GM19025 (cell line): Measurements from ENCODE around the gene PDZD2.

Experiments
- ATAC-seq: cut with Tn5 transposase; IDR thresholded peaks from one replicate; pipeline ENCODE4 v1.9.1; 2021; ENCODE audit warnings: mild to moderate bottlenecking, low read depth, moderate library complexity; ENCODE audit not compliant: unreplicated experiment

The PDZD2 gene

DNA sequence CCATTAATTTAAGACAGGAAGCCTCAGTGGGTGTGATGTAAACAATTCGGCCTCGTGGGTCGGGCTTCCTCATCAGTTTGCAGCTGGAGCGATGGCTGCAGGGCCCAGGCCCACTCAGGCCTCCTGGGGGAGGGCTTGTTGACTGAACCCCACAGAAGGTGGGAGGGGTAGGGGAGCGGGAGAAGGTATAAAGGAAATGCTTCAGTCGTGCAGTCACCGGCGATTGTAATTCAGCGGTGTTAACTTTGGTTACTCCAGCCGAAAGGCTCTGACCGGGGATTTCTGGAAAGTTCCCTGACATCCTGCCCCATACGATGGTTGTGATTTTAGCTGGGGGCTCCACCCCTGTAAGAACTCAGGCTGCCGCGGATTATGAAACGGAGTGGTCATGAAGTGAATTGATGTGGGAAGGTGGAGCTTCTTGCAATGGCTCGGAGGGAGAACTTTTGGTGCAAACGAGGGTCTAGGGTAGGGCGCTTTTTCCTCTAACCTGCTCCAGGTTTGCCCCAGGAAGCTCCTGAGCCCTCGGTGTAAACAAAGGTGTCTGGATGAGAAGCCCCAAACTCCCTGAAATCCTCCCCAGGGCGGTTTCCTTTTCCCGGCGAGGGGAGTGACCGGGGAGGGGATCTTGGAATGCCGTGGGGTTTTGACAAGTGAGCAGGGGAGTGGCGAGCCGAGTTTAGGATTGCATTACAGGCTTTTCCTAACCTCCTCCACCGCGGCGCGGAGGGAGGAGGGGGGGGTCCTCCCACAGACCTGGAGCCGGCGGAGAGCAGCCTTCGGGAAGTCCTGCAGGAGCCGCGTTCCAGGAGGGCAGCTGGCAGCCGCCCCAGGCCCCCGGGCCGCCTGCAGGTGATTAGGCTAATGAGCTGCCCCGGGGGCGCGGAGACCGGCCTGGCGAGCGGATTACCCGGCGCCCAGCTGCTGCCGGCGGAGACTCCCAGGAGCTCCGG, 215.5 kb downstream of the PDZD2 start:
- ATAC-seq = no peak

DNA sequence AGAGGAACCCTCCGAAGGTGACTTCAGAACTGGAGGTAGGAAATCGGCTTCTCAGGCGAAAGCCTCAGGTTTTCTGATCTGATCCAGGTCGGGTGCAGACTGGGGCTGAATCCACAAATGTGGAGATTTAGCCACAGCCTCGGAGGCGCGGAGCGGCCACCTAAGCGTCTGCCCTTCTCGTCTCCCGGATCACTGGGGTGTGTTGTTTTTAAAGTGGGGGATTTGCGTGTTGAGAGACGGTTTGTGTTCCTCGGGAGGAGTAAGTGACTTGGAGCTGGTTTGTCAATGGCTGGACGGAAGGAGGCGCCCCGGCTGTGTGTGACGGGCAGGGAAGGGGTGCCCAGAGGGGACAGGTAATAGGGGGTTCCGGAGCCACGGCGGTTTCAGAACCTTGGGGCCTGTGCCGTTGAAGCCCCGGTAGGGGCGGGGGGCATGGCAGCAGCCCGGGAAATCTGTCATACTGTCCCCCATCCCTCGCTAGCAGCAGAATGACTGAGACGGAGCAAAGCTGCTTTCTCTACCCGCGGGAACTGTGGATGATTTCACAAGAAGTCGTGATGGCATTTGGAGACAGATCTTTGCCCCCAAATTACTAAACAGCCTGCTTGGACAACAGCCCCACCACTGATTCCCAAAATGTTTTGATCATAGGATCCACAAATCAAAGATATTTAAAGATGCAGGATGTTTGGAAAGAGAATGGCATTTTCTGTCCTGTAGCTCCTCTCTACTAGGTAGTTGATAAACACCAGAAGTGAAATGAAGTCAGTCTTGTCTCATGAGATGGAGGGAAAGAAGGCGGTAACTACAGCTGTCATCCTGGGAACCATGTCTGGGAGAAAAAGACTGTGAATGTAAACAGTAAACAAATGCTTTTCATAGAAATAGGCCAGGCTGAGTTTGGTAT, 216.5 kb downstream of the PDZD2 start:
- no peak for ATAC-seq

DNA sequence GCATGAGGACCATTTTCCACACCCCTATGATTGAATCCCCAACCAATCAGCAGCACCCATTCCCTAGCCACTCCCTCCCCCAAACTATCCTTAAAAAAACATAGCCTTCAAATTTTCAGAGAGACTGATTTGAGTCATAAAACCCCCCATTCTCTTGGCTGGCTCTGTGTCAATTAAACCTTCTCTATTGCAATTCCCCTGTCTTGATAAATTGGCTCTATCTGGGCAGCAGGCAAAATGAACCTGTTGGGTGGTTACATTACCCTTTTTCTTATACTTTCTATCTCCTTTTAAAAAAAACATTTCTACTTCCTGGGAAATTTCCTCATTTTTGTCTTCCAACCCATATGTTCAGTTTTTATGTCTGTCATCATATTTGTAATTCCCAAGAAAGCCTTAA, 220.2 kb downstream of the PDZD2 start:
- no peak for ATAC-seq

DNA sequence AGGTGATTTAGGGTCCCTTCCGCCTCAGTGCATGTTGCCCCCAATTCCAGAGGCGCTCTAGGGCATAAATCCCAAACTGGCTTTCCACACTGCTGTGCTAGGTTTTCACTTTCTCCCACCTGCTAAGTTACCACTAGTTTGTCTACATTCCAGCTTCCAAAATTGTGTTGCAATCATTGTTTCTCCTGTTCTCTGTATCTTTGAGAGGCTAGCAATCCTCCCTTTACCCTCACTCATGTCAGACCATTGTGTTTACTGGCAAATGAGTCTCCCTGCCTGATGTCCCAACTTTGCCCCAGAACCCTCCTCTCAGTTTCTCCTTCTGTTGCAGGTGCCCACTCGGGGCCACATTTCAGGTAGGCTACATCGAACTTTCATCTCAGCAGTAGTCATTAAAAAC, 221.3 kb downstream of the PDZD2 start:
- ATAC-seq = no peak

DNA sequence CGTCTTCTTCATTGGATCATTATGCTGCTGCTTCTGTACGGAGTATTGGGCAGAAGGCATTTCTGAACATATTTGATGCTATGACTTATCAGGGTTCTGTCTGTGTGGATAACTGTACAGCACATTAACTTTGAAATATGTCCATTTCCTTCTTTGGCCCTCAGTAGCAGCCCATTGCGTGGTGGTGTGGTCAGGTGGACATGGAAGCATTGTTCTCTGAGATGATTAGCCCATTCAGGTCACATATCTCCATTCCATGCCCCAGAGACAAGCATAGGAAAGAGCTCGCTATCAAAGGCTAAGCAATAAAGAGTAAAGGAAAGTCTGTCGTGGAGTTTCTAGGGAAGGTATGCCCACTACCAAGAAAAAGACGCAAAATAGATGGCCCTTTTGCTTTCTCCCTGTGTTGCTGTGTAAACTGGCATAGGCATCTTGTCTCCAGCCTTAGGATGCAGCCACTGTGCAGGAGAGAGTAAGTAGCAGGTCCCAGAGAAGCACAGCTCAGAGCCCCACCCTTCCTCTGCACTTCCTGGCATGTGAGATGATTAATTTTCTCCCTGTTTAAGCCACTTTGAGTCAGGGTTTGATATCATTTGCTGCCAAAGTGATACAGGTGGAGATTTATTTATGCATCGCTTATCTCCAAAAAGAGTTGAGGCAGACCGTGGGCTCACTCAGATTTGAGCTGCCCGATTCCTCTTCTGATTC, 221.9 kb downstream of the PDZD2 start:
- ATAC-seq = no peak

DNA sequence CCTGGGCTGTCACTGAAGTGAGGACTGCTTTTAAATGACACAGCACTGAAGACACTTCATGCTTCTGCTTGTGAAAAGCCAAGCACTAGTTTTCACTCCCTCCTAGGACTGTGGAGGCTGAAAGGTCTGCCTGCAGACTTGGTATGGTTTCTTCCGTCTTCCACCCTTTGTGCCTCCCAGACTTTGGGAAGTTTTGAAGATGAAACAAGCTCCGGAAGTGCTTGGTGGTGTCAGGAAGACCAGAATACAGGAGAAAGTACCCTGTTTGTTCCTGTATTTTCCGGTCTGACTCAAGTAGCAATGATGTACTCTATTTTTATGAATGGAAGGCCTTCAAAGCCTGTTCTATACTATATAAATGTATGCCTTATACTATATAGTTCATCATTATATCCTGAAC, 222.7 kb downstream of the PDZD2 start:
- no peak for ATAC-seq

DNA sequence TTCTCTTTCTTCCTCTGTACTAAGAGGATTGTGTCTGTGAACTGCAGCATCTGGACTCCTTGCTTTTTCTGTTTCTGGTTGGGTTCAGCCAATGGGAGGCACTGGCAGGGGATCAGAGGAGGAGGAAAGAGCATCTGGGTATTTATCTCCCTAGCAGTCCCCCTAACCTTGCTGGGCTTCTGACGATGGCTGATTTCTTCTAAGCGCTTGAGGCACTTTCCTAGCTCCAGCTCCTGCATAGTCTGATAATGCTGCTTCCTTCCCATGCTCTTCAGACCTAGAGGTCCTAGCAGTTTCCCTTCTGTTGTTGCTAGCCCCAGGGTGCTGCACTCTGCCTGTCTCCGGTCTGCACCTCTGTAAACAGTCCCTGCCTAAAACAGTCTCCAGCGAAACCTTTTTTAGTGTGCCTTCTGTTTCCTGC, 225.1 kb downstream of the PDZD2 start:
- ATAC-seq = no peak

DNA sequence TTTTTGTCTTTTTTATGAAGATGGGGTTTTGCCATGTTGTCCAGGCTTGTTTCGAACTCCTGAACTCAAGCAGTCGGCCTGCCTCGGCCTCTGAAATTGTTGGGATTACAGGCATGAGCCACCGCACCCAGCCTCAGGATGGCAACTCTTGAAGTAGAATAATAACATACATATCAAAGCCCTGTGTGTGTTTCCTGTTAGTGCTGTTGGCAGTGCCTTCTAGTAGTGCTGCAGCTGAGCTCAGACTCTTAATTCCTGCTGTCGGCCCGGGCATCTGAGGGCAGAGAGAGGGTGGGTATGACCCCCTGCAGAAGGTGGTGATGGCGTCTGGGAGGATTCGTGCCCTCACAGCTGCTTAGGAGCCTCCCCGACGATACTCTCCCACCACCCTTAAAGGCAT, 227.2 kb downstream of the PDZD2 start:
- no peak for ATAC-seq

DNA sequence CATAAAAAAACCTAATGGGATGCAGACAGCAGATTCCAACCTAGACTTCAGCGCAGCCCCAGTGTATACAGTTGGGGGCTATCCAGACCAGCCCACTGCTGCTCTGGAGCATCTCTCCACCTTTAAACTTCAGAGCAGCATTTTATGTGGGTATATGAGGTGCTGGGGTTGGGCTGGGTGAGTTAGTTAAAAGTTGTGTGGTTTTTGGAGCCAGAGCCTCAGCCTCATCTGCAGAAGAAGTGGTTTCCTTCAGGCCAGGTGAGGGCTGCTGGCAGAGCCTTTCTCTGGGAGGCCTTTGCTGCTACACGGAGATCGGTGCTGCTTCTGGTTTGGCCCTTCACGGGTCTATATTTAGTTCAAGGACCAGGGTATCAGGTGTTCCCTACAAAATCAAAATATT, 228.3 kb downstream of the PDZD2 start:
- no peak for ATAC-seq

DNA sequence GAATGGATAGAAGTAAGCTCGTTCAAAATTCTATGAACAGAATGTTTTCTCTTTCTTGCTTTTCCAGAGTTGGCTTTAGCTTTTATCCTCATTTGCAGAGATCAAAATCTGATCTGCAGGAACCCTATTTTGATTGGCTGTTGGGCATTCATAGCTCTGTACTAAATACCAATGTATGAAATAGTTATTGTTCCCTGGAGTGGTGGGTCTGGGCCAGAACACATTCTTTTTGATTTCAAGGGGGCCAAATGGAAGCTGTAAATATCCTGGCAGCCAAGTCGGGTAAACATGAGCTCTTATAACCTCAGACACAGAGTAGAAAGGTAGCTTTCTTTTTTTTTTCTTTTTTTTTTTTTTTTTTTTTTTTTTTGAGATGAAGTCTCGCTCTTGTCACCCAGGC, 241.5 kb downstream of the PDZD2 start:
- no peak for ATAC-seq

DNA sequence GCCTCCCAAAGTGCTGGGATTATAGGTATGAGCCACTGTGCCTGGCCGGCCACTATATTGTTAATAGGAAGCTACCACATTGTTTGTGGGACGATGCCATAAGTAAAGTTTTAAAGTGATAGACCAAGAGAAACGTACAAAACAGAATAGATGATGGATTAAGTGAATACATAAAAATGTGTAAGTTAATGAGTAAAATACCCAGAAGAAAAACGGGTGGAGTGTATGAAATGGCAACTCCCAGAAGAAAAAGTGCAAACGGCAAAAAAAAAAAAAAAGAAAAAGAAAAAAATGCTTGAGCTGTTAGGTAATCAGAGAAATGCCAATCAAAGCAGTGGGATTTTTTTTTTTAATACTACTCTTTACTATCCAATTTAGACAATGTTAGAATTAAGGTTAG, 246.0 kb downstream of the PDZD2 start:
- no peak for ATAC-seq

DNA sequence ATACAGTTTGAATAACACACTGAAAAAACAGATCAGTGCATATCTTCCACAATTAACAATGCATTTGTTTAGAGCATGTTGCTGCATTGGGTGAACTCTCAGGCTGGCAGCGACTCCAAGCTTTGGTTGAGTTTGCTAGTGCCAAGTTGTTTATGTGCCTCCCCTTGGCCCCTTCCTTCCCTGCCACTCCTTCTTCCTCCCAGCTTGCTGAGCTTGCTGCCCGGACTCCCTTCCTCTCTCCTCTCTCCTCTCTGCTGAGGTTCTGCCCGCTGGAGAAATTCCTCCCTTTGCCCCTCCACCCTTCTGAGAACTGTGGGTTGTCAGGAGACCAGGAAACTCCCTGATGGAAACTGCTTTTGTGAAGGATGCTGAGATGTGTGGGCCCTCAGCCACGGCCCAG, 247.3 kb downstream of the PDZD2 start:
- no peak for ATAC-seq

DNA sequence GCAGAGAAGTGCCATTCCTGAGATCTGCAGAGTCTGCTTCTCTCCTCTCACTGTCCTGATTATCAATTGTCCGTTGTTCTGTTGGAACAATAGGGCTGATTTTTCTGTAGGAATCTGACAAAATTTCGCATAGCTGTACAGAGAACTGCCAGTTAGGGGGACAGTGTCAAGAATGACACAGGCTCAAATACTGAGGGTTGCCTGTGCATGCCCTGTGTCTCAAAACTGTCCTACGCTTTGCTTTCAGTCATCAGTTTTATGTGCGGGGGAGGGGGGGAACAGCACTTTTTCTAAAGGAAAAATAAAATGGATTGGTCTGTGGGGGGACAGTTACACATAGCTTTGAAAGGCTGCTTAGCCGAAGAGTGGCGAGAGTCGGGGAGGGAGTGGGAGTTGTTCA, 248.6 kb downstream of the PDZD2 start:
- ATAC-seq = no peak

DNA sequence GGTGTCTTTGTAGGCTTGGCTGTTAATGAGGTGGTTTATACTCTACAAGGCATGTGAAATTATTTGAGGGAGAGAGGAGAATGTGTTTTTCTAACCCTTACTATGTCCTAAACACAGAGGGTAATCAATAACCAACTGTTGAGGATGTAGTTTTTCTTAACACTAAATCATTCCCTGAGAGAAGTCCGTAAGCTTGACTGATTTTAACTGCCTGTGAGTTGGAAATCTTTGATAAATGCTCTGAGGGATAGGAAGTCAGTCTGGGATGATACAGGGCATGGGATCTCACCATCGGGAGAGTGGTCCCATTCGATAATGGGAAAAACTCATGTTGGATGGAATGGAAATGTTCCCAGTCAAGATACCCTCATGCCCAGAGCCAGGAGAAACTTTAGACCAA, 249.6 kb downstream of the PDZD2 start:
- ATAC-seq = no peak

DNA sequence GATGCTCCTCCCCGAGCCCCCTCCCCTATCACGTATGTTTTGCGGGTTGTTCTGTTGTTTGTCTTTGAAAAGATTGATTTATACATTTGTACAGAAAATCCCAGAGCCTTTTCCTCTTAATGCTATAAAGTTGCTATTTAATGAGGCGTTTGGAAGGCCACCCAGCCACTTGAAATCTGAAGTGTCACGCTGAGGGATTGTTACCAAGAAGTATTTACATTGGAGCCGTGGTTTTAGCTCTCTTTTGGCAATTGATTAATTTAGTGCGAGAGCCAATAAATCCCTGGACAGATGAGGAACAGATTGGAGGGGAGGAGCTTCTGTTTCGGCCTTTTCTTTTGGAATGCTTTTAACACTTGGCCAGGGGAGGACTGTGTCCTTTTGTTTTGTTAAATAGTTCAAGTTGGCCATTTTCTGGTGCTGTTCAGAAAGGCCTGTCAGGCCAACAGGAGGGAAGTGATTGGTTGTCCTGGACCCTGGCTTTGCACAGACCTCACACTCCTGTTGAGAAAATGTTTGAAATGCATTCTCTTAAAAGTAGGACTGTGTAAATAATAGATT, 250.2 kb downstream of the PDZD2 start:
- ATAC-seq = no peak

DNA sequence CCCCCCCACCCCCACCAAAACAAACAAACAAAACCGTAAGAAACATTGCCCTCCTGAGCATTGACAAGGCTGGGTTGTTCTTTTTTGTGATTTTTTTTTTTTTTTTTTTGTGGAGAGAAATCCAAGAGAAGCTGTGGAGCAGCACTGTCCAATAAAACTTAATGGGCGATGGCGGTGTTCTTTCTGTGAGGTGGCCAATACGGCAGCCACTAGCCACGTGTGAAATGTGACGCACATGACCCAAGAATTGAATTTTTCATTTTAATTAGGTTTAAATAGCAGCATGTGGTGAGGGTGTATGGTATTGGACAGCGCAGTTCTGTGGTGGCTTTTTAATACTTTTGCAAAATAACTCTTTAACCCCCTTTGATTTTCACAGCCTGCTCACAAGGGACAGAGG, 251.1 kb downstream of the PDZD2 start:
- ATAC-seq = no peak

DNA sequence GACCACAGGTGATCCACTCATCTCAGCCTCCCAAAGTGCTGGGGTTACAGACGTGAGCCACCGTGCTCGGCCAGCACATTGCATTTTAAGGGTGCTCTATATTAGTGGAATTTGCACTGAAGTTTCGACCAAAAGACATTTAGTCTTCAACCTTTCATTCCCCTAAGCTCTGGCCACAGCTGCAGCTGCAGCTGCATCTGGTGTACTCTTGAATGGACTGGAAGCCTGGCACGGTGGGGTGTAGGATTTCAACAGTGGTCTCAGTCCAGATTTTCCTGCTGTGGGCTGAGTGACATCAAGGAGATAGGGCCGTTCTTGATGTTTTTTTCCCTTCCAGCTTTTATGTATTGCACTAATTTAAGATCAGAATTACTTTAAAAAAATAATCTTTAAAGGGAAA, 255.2 kb downstream of the PDZD2 start:
- no peak for ATAC-seq

DNA sequence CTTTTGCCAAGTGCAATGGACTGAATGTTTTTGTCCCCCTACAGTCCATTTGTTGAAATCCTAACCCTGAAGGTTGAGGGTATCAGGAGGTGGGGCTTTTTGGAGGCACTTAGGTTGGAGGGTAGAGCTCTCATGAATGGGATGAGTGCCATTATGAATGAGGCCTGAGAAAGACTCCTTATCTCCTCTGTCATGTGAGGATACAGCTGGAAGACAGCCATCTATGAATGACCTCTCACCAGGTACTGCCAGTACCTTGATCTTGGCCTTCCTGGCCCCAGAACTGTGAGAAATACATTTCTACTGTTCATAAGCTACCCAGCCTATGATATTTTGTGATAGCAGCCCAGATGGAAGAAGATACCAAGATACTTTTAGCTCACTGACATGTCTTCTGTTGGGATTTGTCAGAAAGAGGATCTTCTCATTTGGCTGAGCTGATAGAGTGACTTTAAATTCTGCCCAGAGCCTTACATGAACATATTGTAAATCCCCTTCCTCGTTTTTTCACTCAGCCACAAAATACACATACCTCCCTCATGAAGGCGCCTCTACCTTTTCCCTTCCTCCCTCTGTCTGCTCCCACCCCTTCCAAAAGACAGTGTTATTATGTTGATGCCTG, 256.4 kb downstream of the PDZD2 start:
- ATAC-seq = no peak

DNA sequence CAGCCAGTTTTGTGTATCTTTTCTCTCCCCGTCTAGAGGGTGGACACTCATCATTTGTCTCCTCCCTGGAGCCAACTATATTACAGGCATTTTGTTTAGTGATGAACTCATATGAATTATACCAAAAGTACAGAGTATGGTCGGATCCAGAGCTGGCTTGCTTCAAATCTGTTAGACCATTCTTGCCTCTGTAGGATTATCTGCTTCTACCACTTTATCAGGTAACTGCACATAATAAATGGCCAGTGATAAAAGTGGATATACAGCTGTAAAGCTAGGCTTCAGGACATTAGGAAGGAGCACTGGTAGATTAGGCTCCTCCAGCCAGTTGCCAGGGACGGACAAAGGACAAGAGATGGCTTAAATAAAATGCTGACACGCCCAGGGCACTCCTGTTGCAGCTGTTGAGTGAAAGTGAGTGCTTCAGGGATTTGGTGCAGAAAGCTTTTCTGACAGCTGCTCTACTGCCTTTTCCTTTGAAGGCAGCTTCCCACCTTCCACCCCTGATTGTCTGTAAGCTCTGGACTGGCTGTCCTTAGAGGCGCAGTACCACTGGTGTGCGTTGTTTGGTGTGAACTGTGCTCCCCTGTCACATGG, 259.2 kb downstream of the PDZD2 start:
- no peak for ATAC-seq
